22Rv1 (cell line): ENCODE measurements around the gene MAN1C1.

Experiments
- ZFX ChIP-seq: fragments of 450-650 bp; IDR thresholded peaks from 2 replicates; pipeline ENCODE4 v1.6.1; 2017; ENCODE audit warnings: antibody characterized with exemption, borderline replicate concordance
- TF ChIP-seq, protein P1 (sequence below): fragments of 450-650 bp; IDR thresholded peaks from 2 replicates; pipeline ENCODE4 v1.5.1; 2017; ENCODE audit warnings: mild to moderate bottlenecking

DNA sequence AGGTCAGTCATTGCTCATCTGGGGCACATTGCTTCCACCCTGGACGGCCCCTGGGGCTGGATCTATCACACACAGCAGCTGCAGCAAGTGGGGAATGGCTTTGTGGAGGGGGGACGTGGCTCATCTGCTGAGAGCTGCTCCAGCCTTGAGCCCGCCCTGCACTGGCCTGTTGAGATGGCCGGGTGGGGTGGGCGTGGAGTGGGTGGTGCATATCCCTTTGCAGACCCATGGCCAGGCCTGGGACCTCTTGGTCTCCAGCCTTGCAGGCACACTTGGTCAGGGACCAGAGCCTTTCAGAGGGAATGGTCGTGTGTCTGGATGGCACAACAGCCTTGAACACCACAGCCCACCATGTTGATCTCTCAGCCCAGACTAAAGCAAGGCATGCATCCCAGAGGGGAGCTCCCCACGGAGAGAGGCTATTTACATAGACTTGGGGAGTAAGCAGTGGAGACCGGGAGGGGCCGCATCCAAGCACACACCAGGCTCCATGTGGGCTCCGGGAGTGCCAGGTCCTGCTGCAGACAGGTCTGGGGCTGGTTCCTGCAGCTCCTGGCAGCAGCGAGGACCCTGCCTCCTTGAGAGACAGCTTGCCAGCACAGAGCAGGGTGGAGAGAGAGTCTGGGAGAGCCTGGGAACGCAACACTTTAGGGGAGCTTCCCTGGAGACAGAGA is 130.6 kb downstream of the MAN1C1 start:
- TF ChIP-seq, protein P1, sequence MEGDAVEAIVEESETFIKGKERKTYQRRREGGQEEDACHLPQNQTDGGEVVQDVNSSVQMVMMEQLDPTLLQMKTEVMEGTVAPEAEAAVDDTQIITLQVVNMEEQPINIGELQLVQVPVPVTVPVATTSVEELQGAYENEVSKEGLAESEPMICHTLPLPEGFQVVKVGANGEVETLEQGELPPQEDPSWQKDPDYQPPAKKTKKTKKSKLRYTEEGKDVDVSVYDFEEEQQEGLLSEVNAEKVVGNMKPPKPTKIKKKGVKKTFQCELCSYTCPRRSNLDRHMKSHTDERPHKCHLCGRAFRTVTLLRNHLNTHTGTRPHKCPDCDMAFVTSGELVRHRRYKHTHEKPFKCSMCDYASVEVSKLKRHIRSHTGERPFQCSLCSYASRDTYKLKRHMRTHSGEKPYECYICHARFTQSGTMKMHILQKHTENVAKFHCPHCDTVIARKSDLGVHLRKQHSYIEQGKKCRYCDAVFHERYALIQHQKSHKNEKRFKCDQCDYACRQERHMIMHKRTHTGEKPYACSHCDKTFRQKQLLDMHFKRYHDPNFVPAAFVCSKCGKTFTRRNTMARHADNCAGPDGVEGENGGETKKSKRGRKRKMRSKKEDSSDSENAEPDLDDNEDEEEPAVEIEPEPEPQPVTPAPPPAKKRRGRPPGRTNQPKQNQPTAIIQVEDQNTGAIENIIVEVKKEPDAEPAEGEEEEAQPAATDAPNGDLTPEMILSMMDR, result no peak
- no peak for TF ChIP-seq ZFX
